IMR-90 (cell line): ENCODE data around the gene ACHE. TPM values are rescaled to one million over a fixed set of nuclear protein-coding genes. Genes with fewer than 3 reads are reported as not detected.
A peak's percentile ranks its signal among the peaks of the same experiment; 100 is the strongest.

Experiments
- ATAC-seq: fragments of 200-7000 bp; cut with Tn5 transposase; 2 replicates; pipeline ENCODE4 v1.9.1; 2020; ENCODE audit warnings: low read depth, mild to moderate bottlenecking, moderate library complexity
- BruUV-seq: library from RNA; stranded (reverse); fragments of 400-500 nt; replicated peaks from 2 replicates; lab custom pipeline; 2021; lab: Mats Ljungman, UMichigan
- CTCF ChIA-PET: fragments of 300-600 bp; formaldehyde crosslinking; extraction: SDS; loops from one replicate; lab custom pipeline; 2021; ENCODE audit warnings: antibody characterized with exemption; lab: Yijun Ruan, JAX
- POLR2A ChIA-PET: fragments of 300-600 bp; sonication (Branson Sonifier 250); formaldehyde crosslinking; loops from one replicate; lab custom pipeline; 2022; ENCODE audit warnings: antibody characterized with exemption; ENCODE audit not compliant: unreplicated experiment; lab: Charles Lee
- DNase-seq: peaks from one replicate; pipeline ENCODE4 v3.0.0; 2013
- H2AFZ ChIP-seq: replicated peaks from 2 replicates; pipeline ENCODE3; 2013; ENCODE audit warnings: low read length, mild to moderate bottlenecking; ENCODE audit not compliant: poor library complexity
- H2AK5ac ChIP-seq: 2 replicates; pipeline ENCODE4 v1.6.1; 2013; ENCODE audit warnings: low read depth, low read length, inconsistent platforms
- H2AK9ac ChIP-seq: replicated peaks from 2 replicates; pipeline ENCODE3; 2013; ENCODE audit warnings: mild to moderate bottlenecking, low read depth, low read length, moderate library complexity; ENCODE audit not compliant: poor library complexity
- H2BK120ac ChIP-seq: 2 replicates; pipeline ENCODE4 v1.6.1; 2013; ENCODE audit warnings: low read depth, low read length, inconsistent platforms
- H2BK15ac ChIP-seq: 3 replicates; pipeline ENCODE4 v1.6.1; 2013; ENCODE audit warnings: low read depth, low read length, inconsistent platforms
- H2BK20ac ChIP-seq: 2 replicates; pipeline ENCODE4 v1.6.1; 2013; ENCODE audit warnings: low read depth, mild to moderate bottlenecking, inconsistent platforms, low read length, moderate library complexity
- H2BK5ac ChIP-seq: 2 replicates; pipeline ENCODE4 v1.6.1; 2013; ENCODE audit warnings: mild to moderate bottlenecking, low read depth, low read length, inconsistent platforms; ENCODE audit not compliant: poor library complexity, severe bottlenecking
- H3K14ac ChIP-seq: replicated peaks from 2 replicates; pipeline ENCODE4 v1.6.1; 2013; ENCODE audit warnings: low read depth, low read length, inconsistent platforms
- H3K18ac ChIP-seq: 2 replicates; pipeline ENCODE4 v1.6.1; 2013; ENCODE audit warnings: low read depth, low read length, control low read depth
- H3K23ac ChIP-seq: 2 replicates; pipeline ENCODE4 v1.6.1; 2013; ENCODE audit warnings: low read depth, low read length, inconsistent platforms
- H3K27ac ChIP-seq: 2 replicates; pipeline ENCODE4 v1.5.1; 2013; ENCODE audit warnings: mild to moderate bottlenecking, control low read depth, low read length; ENCODE audit not compliant: insufficient read depth
- H3K27me3 ChIP-seq: 2 replicates; pipeline ENCODE4 v1.6.1; 2013; ENCODE audit warnings: low read length; ENCODE audit not compliant: control insufficient read depth, insufficient read depth
- H3K36me3 ChIP-seq: 2 replicates; pipeline ENCODE4 v1.6.1; 2013; ENCODE audit warnings: low read length, mixed read lengths; ENCODE audit not compliant: control insufficient read depth, insufficient read depth
- H3K4ac ChIP-seq: 2 replicates; pipeline ENCODE4 v1.6.1; 2013; ENCODE audit warnings: low read depth, low read length, inconsistent platforms
- H3K4me1 ChIP-seq: 2 replicates; pipeline ENCODE4 v1.6.1; 2013; ENCODE audit warnings: low read length, mixed read lengths; ENCODE audit not compliant: control insufficient read depth, insufficient read depth
- H3K4me2 ChIP-seq: 2 replicates; pipeline ENCODE4 v1.6.1; 2013; ENCODE audit warnings: low read depth, mild to moderate bottlenecking, control low read depth, low read length, moderate library complexity
- H3K4me3 ChIP-seq: 2 replicates; pipeline ENCODE4 v1.5.1; 2013; ENCODE audit warnings: low read depth, mild to moderate bottlenecking, control low read depth, low read length, moderate library complexity; ENCODE audit not compliant: insufficient read depth
- H3K56ac ChIP-seq: 2 replicates; pipeline ENCODE4 v1.6.1; 2013; ENCODE audit warnings: low read length, inconsistent platforms; ENCODE audit not compliant: insufficient read depth; ENCODE audit errors: extremely low read depth
- H3K79me1 ChIP-seq, 2 experiments: 2 replicates each; pipeline ENCODE4 v1.6.1; 2013; ENCODE audit warnings: low read length in 2 of 2, inconsistent platforms in 1 of 2, low read depth in 1 of 2
- H3K9ac ChIP-seq: 2 replicates; pipeline ENCODE4 v1.6.1; 2013; ENCODE audit warnings: low read depth, low read length, control low read depth
- H3K9me1 ChIP-seq: 2 replicates; pipeline ENCODE4 v1.6.1; 2013; ENCODE audit warnings: low read length, inconsistent platforms; ENCODE audit not compliant: insufficient read depth
- H3K9me3 ChIP-seq: 2 replicates; pipeline ENCODE4 v1.6.1; 2013; ENCODE audit warnings: low read length; ENCODE audit not compliant: control insufficient read depth, insufficient read depth
- H4K20me1 ChIP-seq: 2 replicates; pipeline ENCODE4 v1.6.1; 2013; ENCODE audit warnings: low read length, inconsistent platforms; ENCODE audit not compliant: insufficient read depth
- H4K5ac ChIP-seq: 2 replicates; pipeline ENCODE4 v1.6.1; 2013; ENCODE audit warnings: mild to moderate bottlenecking, low read depth, low read length, control low read depth
- H4K8ac ChIP-seq, 2 experiments: 2 replicates each; pipeline ENCODE4 v1.6.1; 2013; ENCODE audit warnings: low read depth in 2 of 2, low read length in 2 of 2, control low read depth in 1 of 2, inconsistent platforms in 1 of 2
- H4K91ac ChIP-seq: 2 replicates; pipeline ENCODE4 v1.6.1; 2013; ENCODE audit warnings: low read depth, low read length, inconsistent platforms; ENCODE audit not compliant: insufficient read depth
- BHLHE40 ChIP-seq: fragments of 150-350 bp; IDR thresholded peaks from 2 replicates; pipeline ENCODE4 v1.6.1; 2016; ENCODE audit warnings: mild to moderate bottlenecking, low read depth, low read length
- CEBPB ChIP-seq: IDR thresholded peaks from 2 replicates; pipeline ENCODE4 v1.6.1; 2012; ENCODE audit warnings: low read depth, low read length, improper control_type of control experiment
- FOS ChIP-seq: fragments of 150-350 bp; IDR thresholded peaks from 2 replicates; pipeline ENCODE4 v1.6.1; 2016; ENCODE audit warnings: low read depth, low read length
- MAFK ChIP-seq: IDR thresholded peaks from 2 replicates; pipeline ENCODE4 v1.6.1; 2012; ENCODE audit warnings: low read depth, low read length, improper control_type of control experiment
- MAZ ChIP-seq: IDR thresholded peaks from 2 replicates; pipeline ENCODE4 v1.6.1; 2012; ENCODE audit warnings: low read depth, mild to moderate bottlenecking, low read length, improper control_type of control experiment, moderate library complexity, borderline replicate concordance
- MXI1 ChIP-seq: IDR thresholded peaks from 2 replicates; pipeline ENCODE4 v1.6.1; 2012; ENCODE audit warnings: low read depth, mild to moderate bottlenecking, low read length, moderate library complexity, borderline replicate concordance
- NFE2L2 ChIP-seq: fragments of 150-350 bp; IDR thresholded peaks from 2 replicates; pipeline ENCODE4 v1.6.1; 2016; ENCODE audit warnings: low read depth, mild to moderate bottlenecking, low read length
- POLR2A ChIP-seq: IDR thresholded peaks from 2 replicates; pipeline ENCODE4 v1.6.1; 2012; ENCODE audit warnings: mild to moderate bottlenecking, low read depth, low read length
- RAD21 ChIP-seq: IDR thresholded peaks from 2 replicates; pipeline ENCODE4 v1.6.1; 2012; ENCODE audit warnings: low read length, improper control_type of control experiment
- RCOR1 ChIP-seq: IDR thresholded peaks from 2 replicates; pipeline ENCODE4 v1.6.1; 2012; ENCODE audit warnings: mild to moderate bottlenecking, low read length, improper control_type of control experiment; ENCODE audit not compliant: insufficient replicate concordance
- RFX5 ChIP-seq: IDR thresholded peaks from 2 replicates; pipeline ENCODE4 v1.8.0; 2012; ENCODE audit warnings: low read depth, mild to moderate bottlenecking, low read length, moderate library complexity
- WGBS, 2 experiments: methylation state at CpG; one replicate each; pipeline versions ENCODE4 v1.1.5 to v1.1.7; 2013; ENCODE audit warnings: missing lambda C conversion rate in 2 of 2; ENCODE audit not compliant: insufficient read length in 1 of 2; ENCODE audit errors: extremely low coverage in 2 of 2; 5-methylcytosine and 5-hydroxymethylcytosine counted together
- dilution Hi-C: fragments of 300-500 bp; cut with HindIII; formaldehyde crosslinking; loops from one replicate; pipeline ENCODE4 v1.14.3; 2018; ENCODE audit warnings: low sequenced_read_pairs; ENCODE audit not compliant: unreplicated experiment
- in situ Hi-C: fragments of 300-500 bp; cut with MboI; formaldehyde crosslinking; loops from 3 replicates; pipeline ENCODE4 v1.14.3; 2019; ENCODE audit warnings: low sequenced_read_pairs, inconsistent platforms, mixed read lengths
- intact Hi-C: fragments of 100-400 bp; cut with micrococcal nuclease; formaldehyde crosslinking; loops from 2 replicates; pipeline ENCODE4 v1.10.0; 2022
- polyA plus RNA-seq, 3 experiments: library from polyadenylated mRNA; depleted of rRNA; stranded (reverse); fragments of >200 nt; gene quantifications; 2 replicates each; pipeline ENCODE4 v1.2.3, GENCODE V29; 2012; ENCODE audit warnings: low replicate concordance in 1 of 3
- total RNA-seq: library from RNA; depleted of rRNA; stranded (reverse); fragments of >200 nt; gene quantifications from 2 replicates; pipeline ENCODE4 v1.2.3, GENCODE V29; 2012
- TF ChIP-seq, protein P1 (sequence below): fragments of 150-350 bp; IDR thresholded peaks from 2 replicates; pipeline ENCODE4 v1.6.1; 2016; ENCODE audit warnings: low read depth, mild to moderate bottlenecking, low read length, moderate library complexity, borderline replicate concordance
- TF ChIP-seq, protein P2 (sequence below): conservative IDR thresholded peaks from 2 replicates; pipeline ENCODE4 v1.5.1; 2012; ENCODE audit warnings: mild to moderate bottlenecking, low read depth, low read length, improper control_type of control experiment
- TF ChIP-seq, protein P3 (sequence below): fragments of 150-350 bp; IDR thresholded peaks from 2 replicates; pipeline ENCODE4 v1.6.1; 2017; ENCODE audit warnings: mild to moderate bottlenecking, antibody characterized with exemption, low read length, low read depth

ACHE gene
- total and polyA plus RNA-seq, 2 of the 4 experiments (the other 2 are of a cell fraction): 0.41 TPM; not detected in 1

DNA sequence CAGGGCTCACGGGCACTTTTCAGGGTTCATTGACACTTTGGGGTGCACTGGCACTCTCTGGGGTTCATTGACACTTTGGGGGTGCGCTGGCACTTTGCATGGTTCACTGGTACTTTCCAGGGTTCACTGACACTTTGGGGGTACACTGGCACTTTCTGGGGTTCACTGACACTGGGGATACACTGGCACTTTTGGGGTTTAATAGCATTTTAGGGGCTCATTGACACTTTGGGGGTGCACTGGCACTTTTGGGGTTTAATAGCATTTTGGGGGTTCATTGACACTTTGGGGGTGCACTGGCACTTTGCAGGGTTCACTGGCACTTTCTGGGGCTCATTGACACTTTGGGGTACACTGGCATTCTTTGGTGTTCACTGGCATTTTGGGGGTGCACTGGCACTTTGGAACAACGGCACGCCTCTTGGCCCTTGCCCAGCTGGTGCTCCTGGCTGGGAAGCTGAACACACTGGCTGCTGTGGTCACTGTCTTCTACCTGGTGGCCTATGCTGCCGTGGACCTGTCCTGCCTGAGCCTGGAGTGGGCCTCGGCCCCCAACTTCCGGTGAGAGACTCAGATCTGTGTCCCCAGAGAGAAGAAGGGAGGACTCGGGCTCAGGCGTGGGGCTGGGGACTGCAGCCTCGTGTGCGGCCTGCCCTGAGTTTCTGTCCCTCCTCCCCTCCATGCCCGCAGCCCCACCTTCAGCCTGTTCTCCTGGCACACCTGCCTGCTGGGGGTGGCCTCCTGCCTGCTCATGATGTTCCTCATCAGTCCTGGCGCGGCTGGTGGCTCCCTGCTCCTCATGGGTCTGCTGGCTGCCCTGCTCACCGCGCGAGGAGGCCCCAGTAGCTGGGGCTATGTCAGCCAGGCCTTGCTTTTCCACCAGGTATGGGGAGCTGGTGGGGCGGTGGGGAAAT, 34.7 kb downstream of the ACHE start:
- no peak overlapping the region for H4K91ac ChIP-seq
- POLR2A ChIA-PET: no interaction called here
- H2AK9ac ChIP-seq: peak overlapping the region; percentile 42
- 93% methylated on average over 9 of the region's 18 CpGs; no CpG with 5 or more reads in 1 of the 2 experiments for WGBS, 2 experiments
- H2BK20ac ChIP-seq: no peak overlapping the region
- no peaks in the 10 kb centered on the region; the same call in 1 of the 2 replicates for H3K9me1 ChIP-seq
- H4K20me1 ChIP-seq: no peaks in the 10 kb centered on the region; the same call in 1 of the 2 replicates
- intact Hi-C loops: no loop called here
- H3K4me3 ChIP-seq: no peak overlapping the region
- peak overlapping the region; percentile 51 for H2AFZ ChIP-seq
- peaks cover 31% of the 10 kb centered on the region for H3K36me3 ChIP-seq
- no peak overlapping the region for H3K18ac ChIP-seq
- ATAC-seq (no peak), DNase-seq (no peak)
- H3K4me1 ChIP-seq: peaks cover 4% of the 10 kb centered on the region; the same call in 1 of the 2 replicates
- no peak overlapping the region for H3K56ac ChIP-seq
- CTCF ChIA-PET: no interaction called here
- H3K4me2 ChIP-seq: no peak overlapping the region
- no peaks in the 10 kb centered on the region for H3K9me3 ChIP-seq
- no peak overlapping the region for H3K14ac ChIP-seq
- H3K27ac ChIP-seq: no peak overlapping the region
- H3K79me1 ChIP-seq: peaks cover 6 to 8% of the 10 kb centered on the region in 2 experiments
- in situ Hi-C loops: loop anchor here (25.0 kb wide), 2 partner anchors 274 to 399 kb away; partner anchors contain the start of genes FBXO24, LRCH4 and SPACDR
- dilution Hi-C loops: no loop called here
- H3K27me3 ChIP-seq: no peaks in the 10 kb centered on the region
- no peak overlapping the region for H2BK15ac ChIP-seq
- H2BK5ac ChIP-seq: no peak overlapping the region
- H3K9ac ChIP-seq: no peak overlapping the region
- H2AK5ac ChIP-seq: no peak overlapping the region
- no TSS peak for BruUV-seq
- H4K8ac ChIP-seq: no peak overlapping the region
- H2BK120ac ChIP-seq: no peak overlapping the region
- H4K5ac ChIP-seq: no peak overlapping the region
- no peak overlapping the region for H3K23ac ChIP-seq
- H3K4ac ChIP-seq: no peak overlapping the region
- no peak for TF ChIP-seq MAFK
- TF ChIP-seq POLR2A: no peak
- TF ChIP-seq, protein P1, sequence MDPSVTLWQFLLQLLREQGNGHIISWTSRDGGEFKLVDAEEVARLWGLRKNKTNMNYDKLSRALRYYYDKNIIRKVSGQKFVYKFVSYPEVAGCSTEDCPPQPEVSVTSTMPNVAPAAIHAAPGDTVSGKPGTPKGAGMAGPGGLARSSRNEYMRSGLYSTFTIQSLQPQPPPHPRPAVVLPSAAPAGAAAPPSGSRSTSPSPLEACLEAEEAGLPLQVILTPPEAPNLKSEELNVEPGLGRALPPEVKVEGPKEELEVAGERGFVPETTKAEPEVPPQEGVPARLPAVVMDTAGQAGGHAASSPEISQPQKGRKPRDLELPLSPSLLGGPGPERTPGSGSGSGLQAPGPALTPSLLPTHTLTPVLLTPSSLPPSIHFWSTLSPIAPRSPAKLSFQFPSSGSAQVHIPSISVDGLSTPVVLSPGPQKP: no peak
- TF ChIP-seq MXI1: no peak
- TF ChIP-seq, protein P2, sequence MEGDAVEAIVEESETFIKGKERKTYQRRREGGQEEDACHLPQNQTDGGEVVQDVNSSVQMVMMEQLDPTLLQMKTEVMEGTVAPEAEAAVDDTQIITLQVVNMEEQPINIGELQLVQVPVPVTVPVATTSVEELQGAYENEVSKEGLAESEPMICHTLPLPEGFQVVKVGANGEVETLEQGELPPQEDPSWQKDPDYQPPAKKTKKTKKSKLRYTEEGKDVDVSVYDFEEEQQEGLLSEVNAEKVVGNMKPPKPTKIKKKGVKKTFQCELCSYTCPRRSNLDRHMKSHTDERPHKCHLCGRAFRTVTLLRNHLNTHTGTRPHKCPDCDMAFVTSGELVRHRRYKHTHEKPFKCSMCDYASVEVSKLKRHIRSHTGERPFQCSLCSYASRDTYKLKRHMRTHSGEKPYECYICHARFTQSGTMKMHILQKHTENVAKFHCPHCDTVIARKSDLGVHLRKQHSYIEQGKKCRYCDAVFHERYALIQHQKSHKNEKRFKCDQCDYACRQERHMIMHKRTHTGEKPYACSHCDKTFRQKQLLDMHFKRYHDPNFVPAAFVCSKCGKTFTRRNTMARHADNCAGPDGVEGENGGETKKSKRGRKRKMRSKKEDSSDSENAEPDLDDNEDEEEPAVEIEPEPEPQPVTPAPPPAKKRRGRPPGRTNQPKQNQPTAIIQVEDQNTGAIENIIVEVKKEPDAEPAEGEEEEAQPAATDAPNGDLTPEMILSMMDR: no peak
- no peak for TF ChIP-seq RAD21
- no peak for TF ChIP-seq RFX5
- no peak for TF ChIP-seq MAZ
- no peak for TF ChIP-seq CEBPB
- no peak for TF ChIP-seq FOS
- no peak for TF ChIP-seq RCOR1
- TF ChIP-seq NFE2L2: no peak
- TF ChIP-seq BHLHE40: no peak
- TF ChIP-seq, protein P3, sequence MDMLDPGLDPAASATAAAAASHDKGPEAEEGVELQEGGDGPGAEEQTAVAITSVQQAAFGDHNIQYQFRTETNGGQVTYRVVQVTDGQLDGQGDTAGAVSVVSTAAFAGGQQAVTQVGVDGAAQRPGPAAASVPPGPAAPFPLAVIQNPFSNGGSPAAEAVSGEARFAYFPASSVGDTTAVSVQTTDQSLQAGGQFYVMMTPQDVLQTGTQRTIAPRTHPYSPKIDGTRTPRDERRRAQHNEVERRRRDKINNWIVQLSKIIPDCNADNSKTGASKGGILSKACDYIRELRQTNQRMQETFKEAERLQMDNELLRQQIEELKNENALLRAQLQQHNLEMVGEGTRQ: no peak
